Hepatocyte (in vitro differentiated cells): Measurements from ENCODE around the gene DLX4.

Experiments used
- EZH2 ChIP-seq: fragments of 200-600 bp; sonication (generic); IDR thresholded peaks from 2 replicates; pipeline ENCODE4 v1.6.1; 2016; ENCODE audit warnings: antibody characterized with exemption, mild to moderate bottlenecking, borderline replicate concordance
- EZH2phosphoT487 ChIP-seq: fragments of 200-600 bp; sonication (generic); IDR thresholded peaks from one replicate; pipeline ENCODE4 v1.6.1; 2018; ENCODE audit warnings: antibody characterized with exemption, mild to moderate bottlenecking, low read depth, moderate library complexity; ENCODE audit not compliant: unreplicated experiment, severe bottlenecking
- TF ChIP-seq, protein P1 (sequence below): fragments of 200-600 bp; sonication (generic); IDR thresholded peaks from 2 replicates; pipeline ENCODE4 v1.5.1; 2016; ENCODE audit warnings: antibody characterized with exemption, mild to moderate bottlenecking; ENCODE audit not compliant: poor library complexity

DNA sequence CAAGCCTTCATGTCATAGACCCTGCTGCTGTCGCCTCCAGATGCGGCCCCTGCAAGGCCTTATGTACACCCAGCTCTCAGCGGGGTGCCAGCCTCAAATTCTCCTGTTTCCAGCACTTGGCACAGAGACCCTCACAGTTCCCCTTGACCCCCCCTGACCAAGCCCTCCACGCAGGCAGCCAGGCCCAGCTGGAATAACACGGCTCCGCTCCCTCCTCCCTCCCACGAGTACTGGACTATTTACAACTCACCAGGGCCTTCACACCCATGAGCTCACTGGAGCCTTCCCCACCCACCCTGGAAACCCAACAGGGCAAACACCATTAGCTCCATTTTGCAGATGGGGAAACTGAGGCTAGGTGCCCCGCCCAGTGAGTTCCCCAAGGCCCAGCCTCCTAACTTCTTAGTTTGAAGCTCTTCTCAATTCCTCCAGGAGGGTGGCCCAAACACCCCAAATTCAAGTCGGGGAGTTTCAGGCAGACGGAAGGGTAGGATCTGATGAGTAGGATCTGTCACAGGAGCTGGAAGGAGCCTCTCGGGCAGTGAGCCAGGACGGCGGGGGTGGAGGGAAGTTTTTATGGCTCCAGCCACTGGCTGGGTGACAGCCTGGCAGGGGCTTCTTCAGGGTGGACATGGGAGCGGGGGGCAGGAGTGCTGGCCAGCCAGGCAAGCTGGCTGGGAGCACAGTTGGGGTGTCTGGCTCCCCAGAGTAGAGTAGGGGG is 17.5 kb upstream of the DLX4 start:
- TF ChIP-seq EZH2: no peak
- TF ChIP-seq, protein P1, sequence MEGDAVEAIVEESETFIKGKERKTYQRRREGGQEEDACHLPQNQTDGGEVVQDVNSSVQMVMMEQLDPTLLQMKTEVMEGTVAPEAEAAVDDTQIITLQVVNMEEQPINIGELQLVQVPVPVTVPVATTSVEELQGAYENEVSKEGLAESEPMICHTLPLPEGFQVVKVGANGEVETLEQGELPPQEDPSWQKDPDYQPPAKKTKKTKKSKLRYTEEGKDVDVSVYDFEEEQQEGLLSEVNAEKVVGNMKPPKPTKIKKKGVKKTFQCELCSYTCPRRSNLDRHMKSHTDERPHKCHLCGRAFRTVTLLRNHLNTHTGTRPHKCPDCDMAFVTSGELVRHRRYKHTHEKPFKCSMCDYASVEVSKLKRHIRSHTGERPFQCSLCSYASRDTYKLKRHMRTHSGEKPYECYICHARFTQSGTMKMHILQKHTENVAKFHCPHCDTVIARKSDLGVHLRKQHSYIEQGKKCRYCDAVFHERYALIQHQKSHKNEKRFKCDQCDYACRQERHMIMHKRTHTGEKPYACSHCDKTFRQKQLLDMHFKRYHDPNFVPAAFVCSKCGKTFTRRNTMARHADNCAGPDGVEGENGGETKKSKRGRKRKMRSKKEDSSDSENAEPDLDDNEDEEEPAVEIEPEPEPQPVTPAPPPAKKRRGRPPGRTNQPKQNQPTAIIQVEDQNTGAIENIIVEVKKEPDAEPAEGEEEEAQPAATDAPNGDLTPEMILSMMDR: no peak
- no peak for TF ChIP-seq EZH2phosphoT487
